Prostate gland (tissue), 2 donors: ENCODE data around the gene PPP2R1A.

ENCODE experiments used
- POLR2A ChIP-seq: fragments of 450-650 bp; IDR thresholded peaks from one replicate; pipeline ENCODE4 v1.6.1; 2016; ENCODE audit warnings: antibody characterized with exemption, mild to moderate bottlenecking
- POLR2AphosphoS5 ChIP-seq: sonication (generic); formaldehyde crosslinking; IDR thresholded peaks from one replicate; pipeline ENCODE4 v1.6.1; 2017; ENCODE audit warnings: antibody characterized with exemption
- TF ChIP-seq, protein P1 (sequence below), 4 experiments: fragments of 200-600 bp in 2 of 4; fragments of 450-650 bp in 2 of 4; sonication (generic) in 2 of 4; IDR thresholded peaks; 1 replicate in 3 of 4; 2 replicates in 1 of 4; pipeline ENCODE4 v1.5.1; 2016 to 2019; ENCODE audit warnings: antibody characterized with exemption in 4 of 4, mild to moderate bottlenecking in 2 of 4, moderate library complexity in 2 of 4

DNA sequence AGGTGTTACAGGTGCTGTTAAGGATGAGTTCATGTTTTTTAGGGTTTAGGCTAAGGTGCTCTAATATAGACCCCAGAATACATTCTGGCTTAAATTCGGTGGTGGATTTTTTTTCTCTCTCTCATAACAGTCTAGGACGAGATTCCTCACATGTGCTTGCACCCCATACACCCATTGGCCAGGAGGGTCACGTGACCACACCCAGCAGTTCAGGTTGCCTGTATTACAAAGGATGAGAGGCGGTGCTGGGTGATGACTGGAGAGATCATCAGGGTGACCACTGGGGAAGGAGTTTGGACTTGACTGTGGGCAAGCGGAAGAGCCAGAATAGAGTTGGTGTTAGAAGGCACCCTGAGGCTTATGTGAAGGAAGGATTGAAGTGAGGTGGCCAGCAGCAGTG is 27.7 kb downstream of the PPP2R1A start:
- TF ChIP-seq, protein P1, sequence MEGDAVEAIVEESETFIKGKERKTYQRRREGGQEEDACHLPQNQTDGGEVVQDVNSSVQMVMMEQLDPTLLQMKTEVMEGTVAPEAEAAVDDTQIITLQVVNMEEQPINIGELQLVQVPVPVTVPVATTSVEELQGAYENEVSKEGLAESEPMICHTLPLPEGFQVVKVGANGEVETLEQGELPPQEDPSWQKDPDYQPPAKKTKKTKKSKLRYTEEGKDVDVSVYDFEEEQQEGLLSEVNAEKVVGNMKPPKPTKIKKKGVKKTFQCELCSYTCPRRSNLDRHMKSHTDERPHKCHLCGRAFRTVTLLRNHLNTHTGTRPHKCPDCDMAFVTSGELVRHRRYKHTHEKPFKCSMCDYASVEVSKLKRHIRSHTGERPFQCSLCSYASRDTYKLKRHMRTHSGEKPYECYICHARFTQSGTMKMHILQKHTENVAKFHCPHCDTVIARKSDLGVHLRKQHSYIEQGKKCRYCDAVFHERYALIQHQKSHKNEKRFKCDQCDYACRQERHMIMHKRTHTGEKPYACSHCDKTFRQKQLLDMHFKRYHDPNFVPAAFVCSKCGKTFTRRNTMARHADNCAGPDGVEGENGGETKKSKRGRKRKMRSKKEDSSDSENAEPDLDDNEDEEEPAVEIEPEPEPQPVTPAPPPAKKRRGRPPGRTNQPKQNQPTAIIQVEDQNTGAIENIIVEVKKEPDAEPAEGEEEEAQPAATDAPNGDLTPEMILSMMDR (IDR thresholded peaks at IDR 0.05) = no peak
- TF ChIP-seq POLR2A (no peak), POLR2AphosphoS5 (no peak)
